Panc1 (cell line): ENCODE measurements around the gene BRD1. TPM values are rescaled to one million over a fixed set of nuclear protein-coding genes. Genes with fewer than 3 reads are reported as not detected.

Experiments used
- ATAC-seq: fragments of 200-7000 bp; cut with Tn5 transposase; 2 replicates; pipeline ENCODE4 v1.9.1; 2020; ENCODE audit warnings: mild to moderate bottlenecking, moderate library complexity
- BruUV-seq: library from RNA; stranded (reverse); fragments of 400-500 nt; replicated peaks from 2 replicates; lab custom pipeline; 2021; lab: Mats Ljungman, UMichigan
- CTCF ChIA-PET: fragments of 300-600 bp; sonication (Branson Sonifier 250); formaldehyde crosslinking; loops from one replicate; lab custom pipeline; 2022; ENCODE audit warnings: antibody characterized with exemption; lab: Charles Lee
- POLR2A ChIA-PET: fragments of 300-600 bp; sonication (Branson Sonifier 250); formaldehyde crosslinking; loops from one replicate; lab custom pipeline; 2022; ENCODE audit warnings: antibody characterized with exemption; lab: Charles Lee
- DNase-seq: peaks from one replicate; pipeline ENCODE4 v3.0.0-alpha.2; 2010; ENCODE audit warnings: low read depth, low spot score
- H3K27ac ChIP-seq: 2 replicates; pipeline ENCODE4 v1.5.1; 2011; ENCODE audit warnings: mild to moderate bottlenecking, low read length, inconsistent platforms
- H3K27me3 ChIP-seq: fragments of 200-500 bp; sonication (Bioruptor generic); 2 replicates; pipeline ENCODE4 v1.6.0; 2014; ENCODE audit warnings: low read length, inconsistent platforms; ENCODE audit not compliant: control insufficient read depth, insufficient read depth
- H3K36me3 ChIP-seq: fragments of 200-500 bp; sonication (Bioruptor generic); 2 replicates; pipeline ENCODE4 v1.5.1; 2014; ENCODE audit warnings: inconsistent platforms, mild to moderate bottlenecking, low read length, moderate library complexity; ENCODE audit not compliant: control insufficient read depth, insufficient read depth
- H3K4me1 ChIP-seq: 2 replicates; pipeline ENCODE4 v1.5.1; 2011; ENCODE audit warnings: inconsistent platforms, mild to moderate bottlenecking, low read length, moderate library complexity; ENCODE audit not compliant: control insufficient read depth, insufficient read depth
- H3K4me3 ChIP-seq, 2 experiments: 2 replicates each; pipeline ENCODE4 v1.5.1; 2011 to 2012; ENCODE audit warnings: low read depth in 2 of 2, low read length in 2 of 2, mild to moderate bottlenecking in 2 of 2, inconsistent platforms in 1 of 2, moderate library complexity in 1 of 2
- H3K9me3 ChIP-seq: fragments of 200-500 bp; sonication (Bioruptor generic); 2 replicates; pipeline ENCODE4 v1.5.1; 2014; ENCODE audit warnings: low read depth, mild to moderate bottlenecking, inconsistent platforms, low read length, moderate library complexity; ENCODE audit not compliant: control insufficient read depth, insufficient read depth
- POLR2AphosphoS5 ChIP-seq: IDR thresholded peaks from 2 replicates; pipeline ENCODE4 v1.6.1; 2012; ENCODE audit warnings: mild to moderate bottlenecking, low read depth, low read length, moderate library complexity
- SIN3A ChIP-seq: IDR thresholded peaks from 2 replicates; pipeline ENCODE4 v1.6.1; 2012; ENCODE audit warnings: low read depth, mild to moderate bottlenecking, low read length, moderate library complexity, borderline replicate concordance; ENCODE audit not compliant: insufficient read depth
- TCF7L2 ChIP-seq: IDR thresholded peaks from 2 replicates; pipeline ENCODE4 v1.6.1; 2011; ENCODE audit warnings: mild to moderate bottlenecking, low read depth, low read length, inconsistent platforms
- in situ Hi-C: cut with HindIII; loops from 2 replicates; pipeline ENCODE4 v1.10.0; 2016; ENCODE audit warnings: low sequenced_read_pairs, low pct_unique_long_range_greater_than_20kb
- intact Hi-C: fragments of 100-400 bp; cut with micrococcal nuclease; formaldehyde crosslinking; loops from one replicate; pipeline ENCODE4 v1.10.0; 2022; ENCODE audit not compliant: unreplicated experiment
- total RNA-seq: library from RNA; stranded (reverse); gene quantifications from one replicate; pipeline ENCODE4 v1.2.1, GENCODE V29; 2021; ENCODE audit not compliant: unreplicated experiment
- TF ChIP-seq, protein P1 (sequence below): fragments of 450-650 bp; IDR thresholded peaks from 2 replicates; pipeline ENCODE4 v1.5.1; 2017; ENCODE audit warnings: mild to moderate bottlenecking
- TF ChIP-seq, protein P2 (sequence below), 2 experiments: IDR thresholded peaks; 2 replicates each; pipeline ENCODE4 v1.6.1; 2011 to 2012; ENCODE audit warnings: low read depth in 2 of 2, control low read depth in 1 of 2, low read length in 1 of 2, mild to moderate bottlenecking in 1 of 2, moderate library complexity in 1 of 2; ENCODE audit not compliant: insufficient read depth in 1 of 2

BRD1 gene
- total RNA-seq, 1 experiment from 2014 or later: 24.0 TPM

DNA sequence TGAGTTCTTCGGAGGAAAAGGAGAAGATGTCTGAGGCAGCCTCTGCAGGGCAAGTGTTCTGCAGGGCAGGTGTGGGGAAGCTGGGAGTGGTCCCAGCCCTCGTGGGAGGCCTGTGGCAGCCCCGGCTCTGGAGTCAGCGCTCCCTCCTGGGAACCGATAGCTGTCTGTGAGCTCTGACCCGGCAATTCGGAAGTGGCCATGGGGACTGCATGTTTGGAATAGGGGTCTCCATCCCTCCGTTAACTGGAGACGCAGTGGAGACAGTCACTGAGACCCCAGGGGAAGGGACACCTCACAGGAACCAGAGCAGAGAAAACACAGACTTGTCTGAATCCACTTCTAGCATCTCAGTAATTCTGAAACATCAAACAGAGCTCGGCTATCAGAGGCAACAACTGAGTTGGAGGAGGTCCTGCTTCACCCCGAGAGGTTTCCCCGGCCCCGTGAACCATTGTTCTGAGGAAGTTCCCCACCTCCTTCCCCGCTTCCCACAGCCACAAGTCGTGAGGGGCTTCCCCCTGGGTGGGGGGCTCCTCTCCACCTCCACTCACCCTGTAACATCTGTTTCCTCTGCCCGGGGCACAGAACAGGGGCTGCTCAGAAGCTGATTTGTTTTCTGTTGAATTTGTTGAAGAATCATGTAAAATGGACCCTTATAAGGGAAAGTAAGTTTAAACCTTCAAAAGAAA is 99.6 kb downstream of the BRD1 start:
- Histone ChIP-seq H3K27me3 (peaks cover 5% of the 10 kb centered on the region), H3K36me3 (no peaks in the 10 kb centered on the region), H3K4me1 (no peaks in the 10 kb centered on the region), H3K9me3 (no peaks in the 10 kb centered on the region), H3K27ac (no peak overlapping the region), H3K4me3 (no peak overlapping the region)
- DNase-seq: no peak
- in situ Hi-C loops (no loop called here), intact Hi-C loops (no loop called here)
- ATAC-seq: no peak
- ChIA-PET CTCF (no interaction called here), POLR2A (no interaction called here)
- BruUV-seq: no TSS peak
- no peak for TF ChIP-seq TCF7L2
- TF ChIP-seq, protein P1, sequence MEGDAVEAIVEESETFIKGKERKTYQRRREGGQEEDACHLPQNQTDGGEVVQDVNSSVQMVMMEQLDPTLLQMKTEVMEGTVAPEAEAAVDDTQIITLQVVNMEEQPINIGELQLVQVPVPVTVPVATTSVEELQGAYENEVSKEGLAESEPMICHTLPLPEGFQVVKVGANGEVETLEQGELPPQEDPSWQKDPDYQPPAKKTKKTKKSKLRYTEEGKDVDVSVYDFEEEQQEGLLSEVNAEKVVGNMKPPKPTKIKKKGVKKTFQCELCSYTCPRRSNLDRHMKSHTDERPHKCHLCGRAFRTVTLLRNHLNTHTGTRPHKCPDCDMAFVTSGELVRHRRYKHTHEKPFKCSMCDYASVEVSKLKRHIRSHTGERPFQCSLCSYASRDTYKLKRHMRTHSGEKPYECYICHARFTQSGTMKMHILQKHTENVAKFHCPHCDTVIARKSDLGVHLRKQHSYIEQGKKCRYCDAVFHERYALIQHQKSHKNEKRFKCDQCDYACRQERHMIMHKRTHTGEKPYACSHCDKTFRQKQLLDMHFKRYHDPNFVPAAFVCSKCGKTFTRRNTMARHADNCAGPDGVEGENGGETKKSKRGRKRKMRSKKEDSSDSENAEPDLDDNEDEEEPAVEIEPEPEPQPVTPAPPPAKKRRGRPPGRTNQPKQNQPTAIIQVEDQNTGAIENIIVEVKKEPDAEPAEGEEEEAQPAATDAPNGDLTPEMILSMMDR: no peak
- no peak for TF ChIP-seq POLR2AphosphoS5
- TF ChIP-seq SIN3A: no peak
- TF ChIP-seq, protein P2, sequence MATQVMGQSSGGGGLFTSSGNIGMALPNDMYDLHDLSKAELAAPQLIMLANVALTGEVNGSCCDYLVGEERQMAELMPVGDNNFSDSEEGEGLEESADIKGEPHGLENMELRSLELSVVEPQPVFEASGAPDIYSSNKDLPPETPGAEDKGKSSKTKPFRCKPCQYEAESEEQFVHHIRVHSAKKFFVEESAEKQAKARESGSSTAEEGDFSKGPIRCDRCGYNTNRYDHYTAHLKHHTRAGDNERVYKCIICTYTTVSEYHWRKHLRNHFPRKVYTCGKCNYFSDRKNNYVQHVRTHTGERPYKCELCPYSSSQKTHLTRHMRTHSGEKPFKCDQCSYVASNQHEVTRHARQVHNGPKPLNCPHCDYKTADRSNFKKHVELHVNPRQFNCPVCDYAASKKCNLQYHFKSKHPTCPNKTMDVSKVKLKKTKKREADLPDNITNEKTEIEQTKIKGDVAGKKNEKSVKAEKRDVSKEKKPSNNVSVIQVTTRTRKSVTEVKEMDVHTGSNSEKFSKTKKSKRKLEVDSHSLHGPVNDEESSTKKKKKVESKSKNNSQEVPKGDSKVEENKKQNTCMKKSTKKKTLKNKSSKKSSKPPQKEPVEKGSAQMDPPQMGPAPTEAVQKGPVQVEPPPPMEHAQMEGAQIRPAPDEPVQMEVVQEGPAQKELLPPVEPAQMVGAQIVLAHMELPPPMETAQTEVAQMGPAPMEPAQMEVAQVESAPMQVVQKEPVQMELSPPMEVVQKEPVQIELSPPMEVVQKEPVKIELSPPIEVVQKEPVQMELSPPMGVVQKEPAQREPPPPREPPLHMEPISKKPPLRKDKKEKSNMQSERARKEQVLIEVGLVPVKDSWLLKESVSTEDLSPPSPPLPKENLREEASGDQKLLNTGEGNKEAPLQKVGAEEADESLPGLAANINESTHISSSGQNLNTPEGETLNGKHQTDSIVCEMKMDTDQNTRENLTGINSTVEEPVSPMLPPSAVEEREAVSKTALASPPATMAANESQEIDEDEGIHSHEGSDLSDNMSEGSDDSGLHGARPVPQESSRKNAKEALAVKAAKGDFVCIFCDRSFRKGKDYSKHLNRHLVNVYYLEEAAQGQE (IDR thresholded peaks at IDR 0.05; ENCODE audit: insufficient read depth in 1 of 2, low read depth in 2 of 2, low read length in 1 of 2): no peak

DNA sequence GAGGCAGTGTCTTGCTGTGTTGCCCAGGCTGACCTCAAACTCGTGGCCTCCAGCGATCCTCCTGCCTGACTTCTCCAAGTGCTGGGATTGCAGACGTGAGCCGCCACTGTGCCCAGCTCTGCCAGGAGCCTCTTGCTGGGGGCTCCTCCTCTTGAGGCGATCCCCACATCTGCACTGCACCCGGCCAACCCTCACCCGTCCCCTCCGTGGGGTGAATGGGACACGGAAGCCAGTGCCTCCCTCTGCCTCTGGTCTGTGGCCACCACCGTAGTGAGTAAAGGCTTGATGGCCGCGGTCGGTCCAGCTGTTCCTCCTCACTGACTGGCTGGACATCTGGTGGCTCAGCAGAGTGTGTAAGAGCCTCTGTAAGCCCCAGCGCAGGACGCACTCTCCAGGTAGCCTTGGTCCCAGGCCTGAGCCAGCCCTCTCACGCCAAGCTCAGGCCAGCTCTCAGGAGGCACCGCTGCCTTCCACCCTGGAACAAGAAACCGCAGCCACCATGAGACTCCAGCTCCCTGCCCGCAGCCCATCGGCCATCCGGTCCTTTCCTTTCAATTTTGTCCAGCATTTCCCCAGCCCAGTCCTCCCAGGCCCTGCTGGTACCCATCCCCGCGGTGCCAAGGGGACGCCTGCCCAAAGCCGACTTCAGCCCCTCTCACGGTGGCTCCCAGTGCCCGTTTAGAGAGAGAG is 100.3 kb downstream of the BRD1 start:
- ATAC-seq (no peak), DNase-seq (no peak)
- intact Hi-C loops: no loop called here
- TF ChIP-seq SIN3A (no peak), TCF7L2 (no peak), POLR2AphosphoS5 (no peak)
- TF ChIP-seq, protein P2 (IDR thresholded peaks at IDR 0.05; ENCODE audit: insufficient read depth in 1 of 2, low read depth in 2 of 2, low read length in 1 of 2): no peak
- TF ChIP-seq, protein P1: no peak
- no peaks in the 10 kb centered on the region; the same call in none of the 2 replicates for H3K27me3 ChIP-seq
- ChIA-PET CTCF (interaction anchor here (0.6 kb wide), 1 partner anchor 338 kb away, joined by 3 read pairs; no protein-coding TSS in a partner anchor), POLR2A (no interaction called here)
- H3K36me3 ChIP-seq: no peaks in the 10 kb centered on the region
- no peak overlapping the region for H3K4me3 ChIP-seq
- H3K27ac ChIP-seq: no peak overlapping the region
- in situ Hi-C loops: no loop called here
- BruUV-seq: no TSS peak
- H3K9me3 ChIP-seq: no peaks in the 10 kb centered on the region
- H3K4me1 ChIP-seq: no peaks in the 10 kb centered on the region
